SK-N-SH (cell line): ENCODE data around the gene EXD2.

Experiments used
- CHD2 ChIP-seq: fragments of 150-350 bp; IDR thresholded peaks from 2 replicates; pipeline ENCODE4 v1.6.1; 2018; ENCODE audit warnings: low read length; ENCODE audit not compliant: partially characterized antibody
- ELF1 ChIP-seq: IDR thresholded peaks from 2 replicates; pipeline ENCODE4 v1.4.0; 2012
- NRF1 ChIP-seq: IDR thresholded peaks from 2 replicates; pipeline ENCODE4 v1.6.1; 2012; ENCODE audit warnings: low read depth, mild to moderate bottlenecking, low read length
- SMC3 ChIP-seq: IDR thresholded peaks from 2 replicates; pipeline ENCODE4 v1.6.1; 2012; ENCODE audit warnings: low read depth, low read length, improper control_type of control experiment
- TAF1 ChIP-seq: IDR thresholded peaks from 2 replicates; pipeline ENCODE4 v1.6.1; 2012; ENCODE audit warnings: low read depth, mild to moderate bottlenecking, low read length, moderate library complexity, borderline replicate concordance
- TF ChIP-seq, protein P1 (sequence below): fragments of 200-600 bp; sonication (generic); IDR thresholded peaks from 2 replicates; pipeline ENCODE4 v1.6.1; 2017; ENCODE audit warnings: antibody characterized with exemption, mild to moderate bottlenecking, moderate library complexity

DNA sequence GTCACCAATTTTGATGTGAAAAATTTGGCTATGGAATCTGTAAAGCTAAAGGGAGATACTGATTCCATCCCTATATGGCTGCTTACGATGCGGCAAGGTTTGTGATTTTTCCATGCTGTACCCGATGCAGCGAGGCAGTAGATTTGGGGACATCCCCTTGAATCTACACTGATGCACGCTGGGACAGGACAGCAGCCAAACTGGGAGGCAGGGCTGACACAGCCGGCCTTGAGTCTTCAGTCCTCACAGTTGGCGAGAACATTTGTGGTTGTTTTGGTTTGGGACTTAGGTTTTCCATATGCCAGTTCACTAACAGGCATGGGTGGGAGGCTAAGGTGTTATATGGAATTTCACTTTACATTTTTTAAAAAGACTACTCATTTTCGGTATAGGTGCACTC is 72.5 kb downstream of the EXD2 start:
- TF ChIP-seq NRF1 (no peak), TAF1 (no peak), ELF1 (no peak), SMC3 (no peak), CHD2 (no peak)
- TF ChIP-seq, protein P1, sequence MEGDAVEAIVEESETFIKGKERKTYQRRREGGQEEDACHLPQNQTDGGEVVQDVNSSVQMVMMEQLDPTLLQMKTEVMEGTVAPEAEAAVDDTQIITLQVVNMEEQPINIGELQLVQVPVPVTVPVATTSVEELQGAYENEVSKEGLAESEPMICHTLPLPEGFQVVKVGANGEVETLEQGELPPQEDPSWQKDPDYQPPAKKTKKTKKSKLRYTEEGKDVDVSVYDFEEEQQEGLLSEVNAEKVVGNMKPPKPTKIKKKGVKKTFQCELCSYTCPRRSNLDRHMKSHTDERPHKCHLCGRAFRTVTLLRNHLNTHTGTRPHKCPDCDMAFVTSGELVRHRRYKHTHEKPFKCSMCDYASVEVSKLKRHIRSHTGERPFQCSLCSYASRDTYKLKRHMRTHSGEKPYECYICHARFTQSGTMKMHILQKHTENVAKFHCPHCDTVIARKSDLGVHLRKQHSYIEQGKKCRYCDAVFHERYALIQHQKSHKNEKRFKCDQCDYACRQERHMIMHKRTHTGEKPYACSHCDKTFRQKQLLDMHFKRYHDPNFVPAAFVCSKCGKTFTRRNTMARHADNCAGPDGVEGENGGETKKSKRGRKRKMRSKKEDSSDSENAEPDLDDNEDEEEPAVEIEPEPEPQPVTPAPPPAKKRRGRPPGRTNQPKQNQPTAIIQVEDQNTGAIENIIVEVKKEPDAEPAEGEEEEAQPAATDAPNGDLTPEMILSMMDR = no peak
